ENCODE data around the gene PLOD1.
A peak's percentile ranks its signal among the peaks of the same experiment; 100 is the strongest.

Gene PLOD1

GRCh38 chr1:11979851-11980675 lies 45.5 kb downstream of the PLOD1 start, which contains the start of gene MFN2:
Gene MFN2, plus strand, starts transcription at chr1:11980444. Its CDS starts 8,725 bp downstream, at chr1:11989169.
- FAIRE-seq = peak; percentile 72

- no peak for FAIRE-seq
Observed at GRCh38 chr1:11980676-11980972, 46.1 kb downstream of the PLOD1 start.

GRCh38 chr1:11981378-11982009 lies 47.0 kb downstream of the PLOD1 start:
- FAIRE-seq = no peak

GRCh38 chr1:11982010-11982392 lies 47.5 kb downstream of the PLOD1 start:
- no peak for FAIRE-seq

GRCh38 chr1:11984121-11984520 lies 49.6 kb downstream of the PLOD1 start:
- no peak for FAIRE-seq

- FAIRE-seq = no peak
Observed at GRCh38 chr1:11984576-11984975, 50.1 kb downstream of the PLOD1 start.

- no peak for FAIRE-seq
Observed at GRCh38 chr1:11985171-11985570, 50.7 kb downstream of the PLOD1 start.

- no peak for FAIRE-seq
Observed at GRCh38 chr1:11985851-11986250, 51.3 kb downstream of the PLOD1 start.

- FAIRE-seq = no peak
Observed at GRCh38 chr1:11989669-11990068, 55.2 kb downstream of the PLOD1 start.

- FAIRE-seq = no peak
Observed at GRCh38 chr1:11990303-11991032, 56.0 kb downstream of the PLOD1 start.

- FAIRE-seq = no peak
Observed at GRCh38 chr1:11991969-11992676, 57.6 kb downstream of the PLOD1 start.

GRCh38 chr1:11997081-11997850 lies 62.7 kb downstream of the PLOD1 start:
- no peak for FAIRE-seq

- FAIRE-seq = no peak
Observed at GRCh38 chr1:11998636-11999035, 64.1 kb downstream of the PLOD1 start.

GRCh38 chr1:11999236-11999635 lies 64.7 kb downstream of the PLOD1 start:
- no peak for FAIRE-seq

- no peak for FAIRE-seq
Observed at GRCh38 chr1:12001249-12001917, 66.9 kb downstream of the PLOD1 start.

- FAIRE-seq = no peak
Observed at GRCh38 chr1:12001996-12002493, 67.5 kb downstream of the PLOD1 start.

- no peak for FAIRE-seq
Observed at GRCh38 chr1:12003762-12004161, 69.2 kb downstream of the PLOD1 start.

- FAIRE-seq = no peak
Observed at GRCh38 chr1:12005488-12006166, 71.1 kb downstream of the PLOD1 start.

- no peak for FAIRE-seq
Observed at GRCh38 chr1:12006167-12006921, 71.8 kb downstream of the PLOD1 start.

- no peak for FAIRE-seq
Observed at GRCh38 chr1:12007204-12007603, 72.7 kb downstream of the PLOD1 start.
